ENCODE measurements around the gene SEMA4D. TPM values are rescaled to one million over a fixed set of nuclear protein-coding genes. Genes with fewer than 3 reads are reported as not detected.

SEMA4D gene
- total and polyA plus RNA-seq, 4 donors = 30.9 to 124 (median 89.0) TPM

DNA sequence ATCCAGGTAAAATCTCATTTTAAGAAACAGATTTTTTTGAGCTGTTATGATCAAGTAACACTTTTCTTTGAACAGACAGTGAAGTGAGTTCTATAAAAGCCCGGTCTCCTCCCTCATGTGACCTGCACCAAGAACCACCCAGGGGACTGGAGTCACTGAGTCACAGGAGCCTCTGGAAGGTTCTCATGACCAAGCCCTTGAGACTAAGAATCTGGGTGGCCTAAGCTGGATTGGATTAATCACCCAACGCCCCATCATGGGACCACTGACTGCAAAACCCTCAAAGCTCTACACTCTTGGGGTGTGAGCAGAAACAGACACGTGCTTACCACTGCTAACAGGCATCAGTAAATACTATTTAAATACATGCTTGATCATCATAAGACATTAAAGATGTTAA, 131.2 kb downstream of the SEMA4D start:
- H3K4me3 ChIP-seq (ENCODE audit: low read depth, low read length) = no peak overlapping the region
- H3K9me3 ChIP-seq (ENCODE audit: control insufficient read depth, insufficient read depth, low read length) = no peaks in the 10 kb centered on the region
- no peak for DNase-seq (ENCODE audit: low read depth in 4 of 6, low spot score in 6 of 6)
- H3K27ac ChIP-seq (ENCODE audit: low read depth, low read length) = no peak overlapping the region
- WGBS (ENCODE audit: insufficient coverage) = no CpG with 5 or more reads among the region's 3 CpGs
- peaks cover 65% of the 10 kb centered on the region for H3K36me3 ChIP-seq (ENCODE audit: control insufficient read depth, insufficient read depth, low read length)
- peaks cover 16% of the 10 kb centered on the region for H3K4me1 ChIP-seq (ENCODE audit: control insufficient read depth, insufficient read depth, low read length)
- H3K27me3 ChIP-seq (ENCODE audit: control insufficient read depth, insufficient read depth, low read length) = no peaks in the 10 kb centered on the region

DNA sequence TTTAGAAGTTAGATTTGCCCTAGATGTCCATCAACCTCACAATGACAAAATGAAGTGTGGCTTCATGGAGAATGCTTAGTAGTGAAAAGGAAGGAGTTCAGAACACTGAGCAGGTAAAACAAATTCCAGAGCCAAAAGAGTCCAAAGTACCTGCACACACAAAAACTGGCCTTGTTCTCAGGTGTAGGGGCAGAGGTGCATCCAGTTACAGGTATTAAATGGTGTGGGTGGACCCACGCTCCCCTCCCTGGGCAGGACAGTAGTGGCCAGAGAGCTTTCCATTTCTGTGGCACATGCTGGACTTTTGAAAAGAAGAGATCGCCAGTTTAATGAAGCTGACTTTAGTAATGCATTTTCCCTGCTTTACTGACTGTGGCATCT, 132.4 kb downstream of the SEMA4D start:
- WGBS (ENCODE audit: insufficient coverage) = 88% methylated on average over 2 of the region's 2 CpGs
- no peak overlapping the region for H3K27ac ChIP-seq (ENCODE audit: low read depth, low read length)
- no peak for DNase-seq (ENCODE audit: low read depth in 4 of 6, low spot score in 6 of 6)
- H3K27me3 ChIP-seq (ENCODE audit: control insufficient read depth, insufficient read depth, low read length) = no peaks in the 10 kb centered on the region
- peaks cover 20% of the 10 kb centered on the region for H3K4me1 ChIP-seq (ENCODE audit: control insufficient read depth, insufficient read depth, low read length)
- no peak overlapping the region for H3K4me3 ChIP-seq (ENCODE audit: low read depth, low read length)
- H3K36me3 ChIP-seq (ENCODE audit: control insufficient read depth, insufficient read depth, low read length) = peaks cover 62% of the 10 kb centered on the region
- no peaks in the 10 kb centered on the region for H3K9me3 ChIP-seq (ENCODE audit: control insufficient read depth, insufficient read depth, low read length)

DNA sequence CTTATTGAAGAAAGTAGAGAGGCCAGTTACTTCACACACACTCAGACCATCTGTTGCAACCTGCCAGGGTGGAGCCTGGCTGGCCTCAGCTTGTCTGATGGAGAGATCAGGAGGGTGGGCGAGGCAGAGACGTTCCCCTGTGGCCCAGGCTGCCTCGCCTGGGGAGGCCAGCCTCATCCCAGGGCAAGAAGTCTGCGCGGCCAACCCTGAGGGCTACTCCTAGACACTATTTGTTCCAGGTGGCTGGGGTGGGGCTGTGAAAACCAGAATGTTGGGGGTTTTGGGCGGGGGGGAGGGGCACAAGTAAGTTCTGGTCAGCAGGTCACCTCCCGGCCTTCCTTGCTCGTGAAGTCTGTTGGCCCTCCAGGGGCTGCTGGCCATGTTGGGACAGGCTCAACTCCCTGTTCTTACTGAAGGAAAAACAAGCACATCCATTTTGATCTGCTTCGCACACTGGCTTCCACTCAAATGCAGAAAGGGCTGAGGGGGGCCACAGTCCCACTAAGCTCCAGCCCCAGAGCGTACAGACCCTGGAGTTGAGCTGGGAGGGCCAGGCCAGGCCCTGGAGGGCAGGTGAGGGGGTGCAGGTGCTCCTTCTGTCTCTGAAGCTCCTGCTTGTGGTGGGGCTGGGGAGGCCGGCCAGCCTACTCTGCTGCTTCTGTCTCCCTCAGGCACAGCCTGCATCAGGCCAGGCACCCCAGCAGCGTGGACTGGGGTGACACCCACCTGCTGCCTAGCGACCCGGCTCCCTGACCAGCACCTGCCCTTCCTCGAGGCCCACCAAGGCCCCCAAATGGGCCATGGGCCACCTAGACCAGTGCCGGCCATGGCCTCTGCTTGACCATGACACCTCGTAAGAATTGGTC, 133.0 kb downstream of the SEMA4D start:
- peaks cover 24% of the 10 kb centered on the region for H3K4me1 ChIP-seq (ENCODE audit: control insufficient read depth, insufficient read depth, low read length)
- no peak for DNase-seq (ENCODE audit: low read depth in 4 of 6, low spot score in 6 of 6)
- WGBS (ENCODE audit: insufficient coverage) = 94% methylated on average over 14 of the region's 17 CpGs
- no peak overlapping the region for H3K27ac ChIP-seq (ENCODE audit: low read depth, low read length)
- no peak overlapping the region for H3K4me3 ChIP-seq (ENCODE audit: low read depth, low read length)
- H3K36me3 ChIP-seq (ENCODE audit: control insufficient read depth, insufficient read depth, low read length) = peaks cover 58% of the 10 kb centered on the region
- no peaks in the 10 kb centered on the region for H3K27me3 ChIP-seq (ENCODE audit: control insufficient read depth, insufficient read depth, low read length)
- no peaks in the 10 kb centered on the region for H3K9me3 ChIP-seq (ENCODE audit: control insufficient read depth, insufficient read depth, low read length)

DNA sequence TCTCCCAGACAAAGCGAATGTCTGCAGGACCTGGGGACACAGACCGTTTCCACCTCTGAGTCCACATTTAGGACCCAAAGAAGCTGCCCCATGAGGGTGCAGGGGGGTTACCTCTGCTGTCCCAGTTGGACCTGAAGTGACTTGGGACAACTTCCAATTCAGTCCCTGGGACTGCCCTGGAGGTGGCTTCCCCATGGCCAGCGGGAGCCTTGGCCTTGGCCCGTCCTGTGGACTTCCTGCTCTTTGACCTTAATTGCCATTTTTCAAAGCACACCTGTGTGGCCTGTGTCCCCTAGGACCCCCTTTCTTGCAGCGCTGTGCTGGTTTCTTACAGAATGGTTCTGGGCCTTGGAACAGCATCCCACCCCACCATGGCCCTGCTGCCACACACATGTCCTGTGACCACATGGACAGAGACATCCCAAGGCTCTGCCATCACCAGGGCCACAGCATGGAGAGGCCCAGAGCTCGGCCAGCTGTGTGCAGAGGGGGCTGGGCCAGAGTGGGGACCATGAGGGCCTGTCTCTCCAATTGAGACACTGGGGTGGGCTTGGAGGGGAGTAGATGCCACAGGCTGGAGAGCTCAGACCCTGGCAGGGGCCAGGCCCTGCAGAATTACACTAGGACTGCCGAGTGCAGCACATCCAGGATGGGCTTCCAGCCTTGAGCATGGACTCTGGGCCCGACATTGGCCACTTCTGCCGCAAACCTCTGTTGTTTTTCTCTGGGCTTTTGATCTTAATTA, 133.8 kb downstream of the SEMA4D start:
- no peak overlapping the region for H3K4me3 ChIP-seq (ENCODE audit: low read depth, low read length)
- peaks cover 57% of the 10 kb centered on the region for H3K36me3 ChIP-seq (ENCODE audit: control insufficient read depth, insufficient read depth, low read length)
- H3K9me3 ChIP-seq (ENCODE audit: control insufficient read depth, insufficient read depth, low read length) = no peaks in the 10 kb centered on the region
- no peak for DNase-seq (ENCODE audit: low read depth in 4 of 6, low spot score in 6 of 6)
- 95% methylated on average over 7 of the region's 9 CpGs for WGBS (ENCODE audit: insufficient coverage)
- no peaks in the 10 kb centered on the region for H3K27me3 ChIP-seq (ENCODE audit: control insufficient read depth, insufficient read depth, low read length)
- no peak overlapping the region for H3K27ac ChIP-seq (ENCODE audit: low read depth, low read length)
- peaks cover 29% of the 10 kb centered on the region for H3K4me1 ChIP-seq (ENCODE audit: control insufficient read depth, insufficient read depth, low read length)

DNA sequence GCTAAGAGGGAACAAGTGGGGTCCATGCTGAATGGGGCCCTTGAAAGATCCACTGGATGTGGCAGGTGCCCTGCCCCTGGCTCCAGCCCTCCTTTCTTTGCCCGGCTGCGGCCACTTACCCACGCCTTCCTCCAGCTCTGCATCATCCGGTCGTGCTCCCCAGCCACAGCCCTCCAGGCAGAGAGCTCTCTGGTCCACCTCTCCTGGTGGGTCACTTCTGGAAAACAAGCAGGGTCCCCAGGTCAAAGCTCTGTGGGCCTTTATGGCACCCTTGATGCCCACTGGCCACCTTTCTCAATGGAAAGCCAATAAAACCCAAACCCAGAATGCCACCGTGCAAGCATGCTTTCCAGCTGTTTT, 134.6 kb downstream of the SEMA4D start:
- Histone ChIP-seq H3K27ac (ENCODE audit: low read depth, low read length) (no peak overlapping the region), H3K4me1 (ENCODE audit: control insufficient read depth, insufficient read depth, low read length) (peaks cover 37% of the 10 kb centered on the region), H3K36me3 (ENCODE audit: control insufficient read depth, insufficient read depth, low read length) (peaks cover 62% of the 10 kb centered on the region), H3K4me3 (ENCODE audit: low read depth, low read length) (no peak overlapping the region), H3K27me3 (ENCODE audit: control insufficient read depth, insufficient read depth, low read length) (no peaks in the 10 kb centered on the region), H3K9me3 (ENCODE audit: control insufficient read depth, insufficient read depth, low read length) (no peaks in the 10 kb centered on the region)
- no peak for DNase-seq (ENCODE audit: low read depth in 4 of 6, low spot score in 6 of 6)
- WGBS (ENCODE audit: insufficient coverage) = 82% methylated on average over 5 of the region's 6 CpGs

DNA sequence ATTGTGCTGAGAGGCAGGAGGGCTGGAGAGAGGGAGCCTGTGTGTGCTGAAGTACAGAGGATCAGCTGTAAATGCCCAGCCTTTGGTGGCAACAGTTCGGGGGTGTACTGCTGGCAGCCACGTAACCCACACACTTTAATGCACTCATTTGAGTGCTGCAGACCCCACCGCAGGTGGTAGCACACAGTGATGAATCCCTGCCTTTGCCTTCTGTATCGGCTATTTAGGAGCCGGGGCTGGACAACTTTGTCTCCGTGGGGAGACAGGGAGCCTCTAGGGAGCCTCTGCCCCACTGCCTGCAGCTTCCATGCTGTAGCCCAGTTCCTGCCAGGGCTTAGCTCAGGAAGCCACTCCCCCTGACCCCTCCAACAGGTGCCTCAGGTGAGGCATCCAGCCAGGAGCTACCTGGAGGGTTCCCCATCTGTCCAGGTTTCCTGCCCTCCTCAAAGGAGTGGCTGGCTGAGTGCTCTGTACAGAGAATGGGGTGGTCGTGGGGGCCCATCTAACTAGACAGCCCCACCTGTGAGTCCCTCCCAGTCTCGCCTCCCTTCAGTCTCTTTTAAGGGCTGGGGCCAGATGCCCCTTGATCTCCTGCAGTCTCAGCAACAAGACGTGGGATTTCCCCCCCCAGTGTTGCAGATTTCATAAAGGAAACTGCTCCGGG, 135.1 kb downstream of the SEMA4D start:
- 87% methylated on average over 8 of the region's 10 CpGs for WGBS (ENCODE audit: insufficient coverage)
- Histone ChIP-seq H3K27me3 (ENCODE audit: control insufficient read depth, insufficient read depth, low read length) (no peaks in the 10 kb centered on the region), H3K27ac (ENCODE audit: low read depth, low read length) (no peak overlapping the region), H3K4me3 (ENCODE audit: low read depth, low read length) (no peak overlapping the region), H3K36me3 (ENCODE audit: control insufficient read depth, insufficient read depth, low read length) (peaks cover 64% of the 10 kb centered on the region), H3K4me1 (ENCODE audit: control insufficient read depth, insufficient read depth, low read length) (peaks cover 42% of the 10 kb centered on the region), H3K9me3 (ENCODE audit: control insufficient read depth, insufficient read depth, low read length) (no peaks in the 10 kb centered on the region)
- DNase-seq (ENCODE audit: low read depth in 4 of 6, low spot score in 6 of 6) = peak in 1 of 6 donors; percentile 16

DNA sequence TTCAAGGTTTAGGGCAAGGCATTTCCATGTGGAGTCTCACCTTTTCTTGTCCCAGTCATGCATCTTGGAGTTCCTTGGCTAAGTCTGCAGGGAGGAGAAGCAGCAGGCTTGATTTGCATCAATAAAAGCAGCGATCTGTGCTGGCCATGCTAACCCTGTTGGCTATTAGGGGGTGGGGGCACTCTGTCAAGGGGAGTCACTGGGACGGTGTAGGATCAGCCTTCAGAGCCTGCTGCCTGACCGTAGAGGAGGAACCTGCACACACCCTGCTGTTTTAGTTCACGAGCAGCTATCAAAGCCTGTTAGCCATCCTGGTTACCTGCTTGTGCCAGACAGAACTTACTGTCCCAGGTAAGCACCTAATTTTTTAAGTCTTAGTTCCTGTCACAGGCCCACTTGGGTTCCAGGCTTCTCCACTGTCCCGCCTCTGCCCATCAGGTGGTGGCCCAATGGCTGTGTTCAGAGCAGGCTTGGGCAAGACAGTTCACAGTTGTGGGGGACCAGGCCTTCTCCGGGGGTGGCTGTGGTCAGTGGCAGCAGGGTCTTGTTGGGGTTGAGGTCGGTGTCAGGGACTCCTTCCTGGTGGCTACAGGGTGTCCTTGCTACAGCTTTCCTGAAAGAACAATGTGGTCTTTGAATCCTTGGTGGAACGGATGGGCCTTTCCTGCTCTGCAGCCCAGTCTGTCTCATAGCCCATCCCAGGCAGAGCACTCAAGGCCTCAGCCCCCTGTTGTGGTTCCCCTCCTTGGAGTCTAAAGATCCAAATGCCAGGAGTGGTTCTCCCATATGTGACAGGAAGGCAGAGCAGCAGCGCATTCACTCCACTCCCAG, 135.9 kb downstream of the SEMA4D start:
- H3K9me3 ChIP-seq (ENCODE audit: control insufficient read depth, insufficient read depth, low read length) = no peaks in the 10 kb centered on the region
- peaks cover 46% of the 10 kb centered on the region for H3K4me1 ChIP-seq (ENCODE audit: control insufficient read depth, insufficient read depth, low read length)
- H3K27ac ChIP-seq (ENCODE audit: low read depth, low read length) = no peak overlapping the region
- no peaks in the 10 kb centered on the region for H3K27me3 ChIP-seq (ENCODE audit: control insufficient read depth, insufficient read depth, low read length)
- H3K4me3 ChIP-seq (ENCODE audit: low read depth, low read length) = no peak overlapping the region
- peaks cover 65% of the 10 kb centered on the region for H3K36me3 ChIP-seq (ENCODE audit: control insufficient read depth, insufficient read depth, low read length)
- 89% methylated on average over 8 of the region's 9 CpGs for WGBS (ENCODE audit: insufficient coverage)
- DNase-seq (ENCODE audit: low read depth in 4 of 6, low spot score in 6 of 6) = no peak

DNA sequence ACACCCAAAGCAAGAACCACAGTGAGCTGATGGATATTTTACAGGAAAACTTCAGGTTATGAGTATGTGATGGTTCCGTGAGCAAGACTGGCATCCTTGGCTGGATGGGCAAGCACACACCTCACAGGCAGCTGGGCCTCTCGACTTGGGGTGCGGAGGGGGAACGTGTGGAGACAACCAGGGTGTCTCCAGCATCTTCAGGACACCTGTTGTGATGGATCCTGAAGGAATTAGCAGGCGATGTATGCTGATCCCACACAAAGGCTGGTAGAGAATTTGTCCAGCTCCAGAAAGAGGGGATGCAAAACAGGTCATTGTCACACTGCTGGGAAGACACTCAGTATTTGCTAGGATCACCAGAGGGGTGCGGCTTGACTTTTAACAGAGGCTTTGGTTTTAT, 136.9 kb downstream of the SEMA4D start:
- Histone ChIP-seq H3K4me3 (ENCODE audit: low read depth, low read length) (no peak overlapping the region), H3K27me3 (ENCODE audit: control insufficient read depth, insufficient read depth, low read length) (no peaks in the 10 kb centered on the region), H3K27ac (ENCODE audit: low read depth, low read length) (no peak overlapping the region), H3K9me3 (ENCODE audit: control insufficient read depth, insufficient read depth, low read length) (no peaks in the 10 kb centered on the region), H3K36me3 (ENCODE audit: control insufficient read depth, insufficient read depth, low read length) (peaks cover 73% of the 10 kb centered on the region), H3K4me1 (ENCODE audit: control insufficient read depth, insufficient read depth, low read length) (peaks cover 46% of the 10 kb centered on the region)
- DNase-seq (ENCODE audit: low read depth in 4 of 6, low spot score in 6 of 6) = no peak
- 92% methylated on average over 5 of the region's 6 CpGs for WGBS (ENCODE audit: insufficient coverage)

DNA sequence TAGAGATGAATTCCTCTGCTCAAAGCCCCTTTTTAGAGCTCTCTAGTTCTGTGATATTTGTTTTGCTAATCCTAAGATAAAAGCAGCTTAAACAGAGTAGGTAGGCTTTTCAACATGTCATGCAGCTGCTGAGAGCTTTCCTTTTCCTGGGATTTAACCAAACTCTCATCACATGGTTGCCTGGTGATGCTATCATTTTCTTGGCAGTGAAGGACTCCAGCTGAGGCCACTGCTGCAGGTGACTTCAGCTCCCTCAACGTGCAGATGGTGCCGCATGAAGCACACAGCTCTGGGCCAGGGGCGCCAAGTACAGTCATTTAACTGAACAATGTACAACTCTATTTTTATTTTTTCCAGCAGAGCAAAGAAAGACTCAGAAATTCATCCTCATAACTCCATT, 137.4 kb downstream of the SEMA4D start:
- Histone ChIP-seq H3K4me3 (ENCODE audit: low read depth, low read length) (no peak overlapping the region), H3K27ac (ENCODE audit: low read depth, low read length) (peak overlapping the region; percentile 48), H3K36me3 (ENCODE audit: control insufficient read depth, insufficient read depth, low read length) (peaks cover 73% of the 10 kb centered on the region), H3K4me1 (ENCODE audit: control insufficient read depth, insufficient read depth, low read length) (peaks cover 46% of the 10 kb centered on the region), H3K27me3 (ENCODE audit: control insufficient read depth, insufficient read depth, low read length) (no peaks in the 10 kb centered on the region), H3K9me3 (ENCODE audit: control insufficient read depth, insufficient read depth, low read length) (no peaks in the 10 kb centered on the region)
- 46% methylated on average over 3 of the region's 3 CpGs for WGBS (ENCODE audit: insufficient coverage)
- DNase-seq (ENCODE audit: low read depth in 4 of 6, low spot score in 6 of 6) = peak in 3 of 6 donors; percentile 19 to 76 (median 45)
